Vagina (tissue), 2 donors: Measurements from ENCODE around the gene RCE1.
A peak's percentile ranks its signal among the peaks of the same experiment; 100 is the strongest.

ENCODE experiments used
- CTCF ChIP-seq, 3 experiments: fragments of 450-650 bp in 2 of 3; fragments of 200-600 bp in 1 of 3; sonication (generic) in 1 of 3; IDR thresholded peaks; one replicate each; pipeline ENCODE4 v1.5.1; 2017 to 2019; ENCODE audit warnings: antibody characterized with exemption in 3 of 3, mild to moderate bottlenecking in 2 of 3, moderate library complexity in 2 of 3
- POLR2A ChIP-seq, 2 donors: fragments of 450-650 bp; IDR thresholded peaks; one replicate each; pipeline ENCODE4 v1.6.1; 2017; ENCODE audit warnings: antibody characterized with exemption in 2 of 2, mild to moderate bottlenecking in 2 of 2, moderate library complexity in 2 of 2
- POLR2AphosphoS5 ChIP-seq, 2 donors: sonication (generic); formaldehyde crosslinking; IDR thresholded peaks; one replicate each; pipeline ENCODE4 v1.9.0; 2017; ENCODE audit warnings: antibody characterized with exemption in 2 of 2, mild to moderate bottlenecking in 2 of 2, low read depth in 1 of 2; ENCODE audit not compliant: insufficient read depth in 1 of 2

GRCh38 chr11:66857234-66857926 is 14.1 kb downstream of the RCE1 start:
- TF ChIP-seq CTCF (IDR thresholded peaks at IDR 0.05): no peak
- no peak for TF ChIP-seq POLR2A (IDR thresholded peaks at IDR 0.05)
- TF ChIP-seq POLR2AphosphoS5 (IDR thresholded peaks at IDR 0.05; ENCODE audit: insufficient read depth in 1 of 2, low read depth in 1 of 2): peak in 1 of 2 donors; percentile 19
